Measurements from ENCODE around the gene C9orf43. TPM values are rescaled to one million over a fixed set of nuclear protein-coding genes. Genes with fewer than 3 reads are reported as not detected.

C9orf43 gene
- total and polyA plus RNA-seq, 9 of the 15 experiments (the other 6 are each of a cell fraction or from before 2014, with no cell fraction given) = 0.21 to 0.58 (median 0.33) TPM

- TF ChIP-seq CHAMP1 (IDR thresholded peaks at IDR 0.05) (no peak), SMAD1 (IDR thresholded peaks at IDR 0.05; ENCODE audit: low read depth, low read length, partially characterized antibody) (no peak), SIRT6 (IDR thresholded peaks at IDR 0.05; ENCODE audit: low read depth, low read length) (no peak), ZBTB12 (CRISPR knock-in tag; IDR thresholded peaks at IDR 0.05) (no peak), ZFP36 (IDR thresholded peaks at IDR 0.05; ENCODE audit: low read depth, low read length, partially characterized antibody) (no peak), ZNF165 (CRISPR knock-in tag; IDR thresholded peaks at IDR 0.05; ENCODE audit: borderline replicate concordance) (no peak), SMAD3 (CRISPR knock-in tag; conservative IDR thresholded peaks at IDR 0.05) (no peak), TFE3 (CRISPR knock-in tag; IDR thresholded peaks at IDR 0.05) (no peak), THRAP3 (IDR thresholded peaks at IDR 0.05; ENCODE audit: borderline replicate concordance) (no peak), ZNF407 (IDR thresholded peaks at IDR 0.05; ENCODE audit: low read depth) (no peak), ZBED1 (IDR thresholded peaks at IDR 0.05) (no peak), NONO (IDR thresholded peaks at IDR 0.05; ENCODE audit: low read depth in 2 of 2, low read length in 1 of 2) (no peak), ZNF444 (CRISPR knock-in tag; IDR thresholded peaks at IDR 0.05) (no peak), KLF1 (tag; IDR thresholded peaks at IDR 0.05) (no peak), EWSR1 (IDR thresholded peaks at IDR 0.05; ENCODE audit: borderline replicate concordance, low read depth, partially characterized antibody) (no peak), MXI1 (IDR thresholded peaks at IDR 0.05; ENCODE audit: low read depth, low read length) (no peak)
These were observed 29.6 kb upstream of the C9orf43 start (continued) for GRCh38 chr9:113380869-113381378.
